Activated T-helper 17 cell treated with anti-CD3 and anti-CD28 coated beads, Interleukin-2, amount 50 U/mL, for 72 hours (primary cell): ENCODE data around the gene TMCC2. TPM values are rescaled to one million over a fixed set of nuclear protein-coding genes. Genes with fewer than 3 reads are reported as not detected.
"Not testable (repeated sequence)": the region's sequence is repeated elsewhere in the genome, so short reads cannot be mapped to it uniquely, and the experiment has no call there.

Source experiments
- ATAC-seq: fragments of 150-1000 bp; cut with Tn5 transposase; replicated peaks from 2 replicates; pipeline ENCODE4 v1.10.0; 2021; ENCODE audit warnings: mild to moderate bottlenecking, moderate library complexity
- H3K27ac Mint-ChIP-seq: one replicate; pipeline ENCODE4 v1.8.0; 2022; ENCODE audit warnings: mixed read lengths
- H3K27me3 Mint-ChIP-seq: one replicate; pipeline ENCODE4 v1.8.0; 2022; ENCODE audit warnings: mixed read lengths
- H3K36me3 Mint-ChIP-seq: one replicate; pipeline ENCODE4 v1.8.0; 2022; ENCODE audit warnings: low read depth, mild to moderate bottlenecking, mixed read lengths
- H3K4me1 Mint-ChIP-seq: one replicate; pipeline ENCODE4 v1.8.0; 2022; ENCODE audit warnings: mixed read lengths
- H3K4me3 Mint-ChIP-seq: one replicate; pipeline ENCODE4 v1.8.0; 2022; ENCODE audit warnings: mild to moderate bottlenecking, mixed read lengths
- H3K9me3 Mint-ChIP-seq: one replicate; pipeline ENCODE4 v1.8.0; 2022; ENCODE audit warnings: mixed read lengths
- total RNA-seq, 2 donors: library from RNA; stranded (reverse); gene quantifications; one replicate each; pipeline ENCODE4 v1.2.3, GENCODE V29; 2022

The TMCC2 gene
- total RNA-seq, 2 donors from 2014 or later, result 2.6 to 3.5 TPM

GRCh38 chr1:205228093-205228521, 361 bp downstream of the TMCC2 start:
- Mint-ChIP-seq H3K9me3 (no peaks in the 10 kb centered on the region), H3K27ac (peak overlapping the region; percentile 15), H3K36me3 (no peaks in the 10 kb centered on the region), H3K4me1 (peaks cover 27% of the 10 kb centered on the region), H3K4me3 (peak overlapping the region; percentile 85), H3K27me3 (peaks cover 9% of the 10 kb centered on the region)
- peak; percentile 7 for ATAC-seq

DNA sequence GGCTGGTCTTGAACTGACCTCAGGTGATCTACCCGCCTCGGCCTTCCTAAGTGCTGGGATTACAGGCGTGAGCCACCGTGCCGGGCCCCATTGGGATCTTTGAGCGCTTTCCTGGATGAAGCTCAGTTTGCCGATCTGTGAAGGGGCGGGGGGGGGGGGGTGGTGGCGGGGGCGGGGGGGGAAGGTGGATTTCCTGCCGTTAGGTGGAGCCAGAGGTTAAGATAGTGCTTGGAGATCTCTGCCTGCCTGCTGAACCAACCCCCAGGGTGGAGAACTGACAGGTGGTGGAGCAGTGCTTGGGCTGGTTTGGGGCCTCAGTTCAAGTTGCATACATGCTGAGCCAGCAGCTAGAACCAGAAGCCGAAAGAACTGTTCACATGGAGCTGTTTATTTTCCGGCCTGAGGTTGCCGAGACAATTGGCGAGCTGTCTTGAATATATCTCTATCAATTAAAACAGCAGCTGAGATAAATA, 1.7 kb downstream of the TMCC2 start:
- H3K4me1 Mint-ChIP-seq, result peaks cover 28% of the 10 kb centered on the region
- peak overlapping the region; percentile 85 for H3K4me3 Mint-ChIP-seq
- peaks cover 12% of the 10 kb centered on the region for H3K27me3 Mint-ChIP-seq
- ATAC-seq, result peak; percentile 69
- no peaks in the 10 kb centered on the region for H3K36me3 Mint-ChIP-seq
- H3K27ac Mint-ChIP-seq, result no peak overlapping the region
- H3K9me3 Mint-ChIP-seq, result no peaks in the 10 kb centered on the region

GRCh38 chr1:205229916-205230700, 2.4 kb downstream of the TMCC2 start:
- no peaks in the 10 kb centered on the region for H3K9me3 Mint-ChIP-seq
- no peaks in the 10 kb centered on the region for H3K36me3 Mint-ChIP-seq
- H3K4me3 Mint-ChIP-seq, result peak overlapping the region; percentile 85
- H3K4me1 Mint-ChIP-seq, result peaks cover 28% of the 10 kb centered on the region
- no peak overlapping the region for H3K27ac Mint-ChIP-seq
- no peak for ATAC-seq
- H3K27me3 Mint-ChIP-seq, result peaks cover 14% of the 10 kb centered on the region

- Mint-ChIP-seq H3K36me3 (no peaks in the 10 kb centered on the region), H3K4me1 (peaks cover 28% of the 10 kb centered on the region), H3K9me3 (no peaks in the 10 kb centered on the region), H3K27me3 (peaks cover 14% of the 10 kb centered on the region), H3K4me3 (peak overlapping the region; percentile 85), H3K27ac (no peak overlapping the region)
- ATAC-seq, result no peak
Observed at GRCh38 chr1:205230982-205231381, 3.2 kb downstream of the TMCC2 start.

GRCh38 chr1:205232127-205232820, 4.5 kb downstream of the TMCC2 start:
- Mint-ChIP-seq H3K27ac (no peak overlapping the region), H3K4me3 (peak overlapping the region; percentile 32)

GRCh38 chr1:205232945-205233397, 5.2 kb downstream of the TMCC2 start:
- peak overlapping the region; percentile 32 for H3K4me3 Mint-ChIP-seq
- H3K27ac Mint-ChIP-seq, result peak overlapping the region; percentile 52

More at GRCh38 chr1:205232127-205232820, 4.5 kb downstream of the TMCC2 start:
- Mint-ChIP-seq H3K4me1 (peaks cover 29% of the 10 kb centered on the region), H3K36me3 (no peaks in the 10 kb centered on the region), H3K9me3 (no peaks in the 10 kb centered on the region), H3K27me3 (peaks cover 12% of the 10 kb centered on the region)
- ATAC-seq, result no peak

GRCh38 chr1:205233986-205234385, 6.2 kb downstream of the TMCC2 start:
- H3K27me3 Mint-ChIP-seq, result peaks cover 16% of the 10 kb centered on the region
- H3K36me3 Mint-ChIP-seq, H3K9me3 Mint-ChIP-seq, H3K27ac Mint-ChIP-seq, ATAC-seq, H3K4me3 Mint-ChIP-seq: not testable (repeated sequence)
- peaks cover 34% of the 10 kb centered on the region for H3K4me1 Mint-ChIP-seq

More at GRCh38 chr1:205232945-205233397, 5.2 kb downstream of the TMCC2 start:
- ATAC-seq, result peak; percentile 58
- Mint-ChIP-seq H3K4me1 (peaks cover 34% of the 10 kb centered on the region), H3K27me3 (peaks cover 13% of the 10 kb centered on the region), H3K36me3 (no peaks in the 10 kb centered on the region), H3K9me3 (no peaks in the 10 kb centered on the region)

GRCh38 chr1:205235951-205236350, 8.2 kb downstream of the TMCC2 start:
- Mint-ChIP-seq H3K4me3 (no peak overlapping the region), H3K27me3 (peaks cover 16% of the 10 kb centered on the region), H3K9me3 (no peaks in the 10 kb centered on the region), H3K36me3 (no peaks in the 10 kb centered on the region), H3K4me1 (peaks cover 29% of the 10 kb centered on the region), H3K27ac (peak overlapping the region; percentile 85)
- no peak for ATAC-seq

DNA sequence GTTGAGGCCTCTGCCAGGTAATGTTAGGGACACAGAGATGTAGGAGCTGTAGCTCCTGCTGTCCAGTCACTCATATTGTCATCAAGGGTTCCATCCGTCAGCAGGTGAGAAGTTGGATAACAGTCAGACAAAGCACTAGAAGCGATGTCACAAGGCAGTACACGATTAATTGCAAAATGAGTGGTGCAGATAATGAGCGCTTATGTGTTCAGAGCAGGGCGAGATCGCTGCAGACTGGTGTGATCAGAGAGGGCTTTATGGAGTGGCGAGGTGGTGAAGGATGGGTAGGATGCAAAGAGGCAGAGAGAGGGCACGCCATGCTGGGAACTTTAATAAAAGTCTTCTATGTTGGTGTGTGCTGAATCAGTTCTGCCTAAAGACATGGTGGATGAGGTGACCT, 8.8 kb downstream of the TMCC2 start:
- Mint-ChIP-seq H3K4me1 (peaks cover 29% of the 10 kb centered on the region), H3K27me3 (peaks cover 16% of the 10 kb centered on the region), H3K27ac (peak overlapping the region; percentile 85), H3K36me3 (no peaks in the 10 kb centered on the region), H3K9me3 (no peaks in the 10 kb centered on the region), H3K4me3 (peak overlapping the region; percentile 1)
- no peak for ATAC-seq

GRCh38 chr1:205236951-205237475, 9.3 kb downstream of the TMCC2 start:
- Mint-ChIP-seq H3K4me1 (peaks cover 27% of the 10 kb centered on the region), H3K9me3 (no peaks in the 10 kb centered on the region), H3K36me3 (no peaks in the 10 kb centered on the region), H3K4me3 (peak overlapping the region; percentile 53), H3K27me3 (peaks cover 16% of the 10 kb centered on the region), H3K27ac (peak overlapping the region; percentile 85)
- ATAC-seq, result no peak

DNA sequence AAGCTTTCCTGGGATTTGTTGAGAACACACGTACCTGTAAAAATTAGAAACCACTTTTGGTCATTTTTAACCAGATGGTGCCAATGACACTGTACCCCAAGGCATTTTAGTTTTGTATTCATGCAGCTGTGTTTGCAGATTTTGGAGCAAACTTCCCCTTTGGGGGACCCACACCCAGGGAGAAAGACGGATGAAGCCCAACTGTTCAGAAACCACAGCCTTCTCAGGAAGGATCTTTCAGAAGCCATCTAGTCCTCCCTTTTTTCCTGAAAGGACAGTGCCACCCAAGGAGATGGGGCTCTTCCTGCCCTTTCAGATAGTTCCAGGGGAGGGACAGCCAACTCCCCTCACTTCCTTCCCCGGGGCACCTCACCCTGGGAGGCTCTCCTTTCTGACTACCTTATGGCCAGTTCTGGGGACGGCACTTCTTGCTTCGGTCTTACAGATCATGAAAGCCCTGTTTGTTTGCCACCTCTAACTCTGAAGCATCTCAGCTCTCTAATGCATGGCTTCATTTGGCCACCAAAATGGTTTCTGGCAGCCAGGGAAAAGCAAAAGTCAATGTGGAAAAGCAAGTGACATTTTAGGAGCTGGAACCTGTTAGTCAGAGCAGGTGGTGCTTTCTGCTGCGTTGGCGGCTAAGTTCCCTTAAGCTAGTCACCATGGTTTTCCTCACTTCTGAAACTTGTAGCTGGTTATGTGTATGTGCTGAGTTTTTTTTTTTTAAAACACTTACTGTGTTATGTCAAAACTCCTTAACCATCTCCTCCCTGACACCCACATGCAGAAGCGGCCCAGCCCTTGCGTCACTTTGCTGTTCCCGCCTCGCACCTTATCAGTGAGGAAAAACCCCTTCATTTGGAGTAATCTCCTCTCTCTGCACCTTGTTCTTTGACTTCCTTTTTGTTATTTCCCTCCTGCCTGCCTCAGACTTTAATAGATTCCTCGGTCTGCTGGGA, 10.1 kb downstream of the TMCC2 start:
- Mint-ChIP-seq H3K27ac (peak overlapping the region; percentile 85), H3K36me3 (no peaks in the 10 kb centered on the region), H3K27me3 (peaks cover 23% of the 10 kb centered on the region), H3K9me3 (no peaks in the 10 kb centered on the region), H3K4me3 (peak overlapping the region; percentile 53), H3K4me1 (peaks cover 23% of the 10 kb centered on the region)
- ATAC-seq, result peak; percentile 90

DNA sequence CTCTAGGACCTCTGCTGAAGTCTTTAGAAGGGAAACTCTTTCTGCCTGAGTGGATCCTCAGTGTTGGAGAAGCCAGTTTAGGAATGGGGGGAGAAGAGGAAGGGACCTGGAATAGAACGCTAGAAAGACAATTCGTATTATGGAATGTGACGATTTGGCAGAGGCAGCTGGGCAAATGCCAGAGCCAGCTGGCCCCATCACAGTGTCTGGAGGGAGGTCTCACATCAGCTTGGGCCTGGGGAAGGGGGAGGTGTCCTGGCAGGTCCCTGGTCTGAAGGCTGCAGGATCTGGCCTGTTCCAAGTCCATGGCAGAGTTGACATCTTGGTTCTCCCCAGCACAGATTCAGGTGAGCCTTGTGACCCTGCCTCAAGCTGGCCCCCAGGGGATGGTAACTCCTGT, 11.3 kb downstream of the TMCC2 start:
- Mint-ChIP-seq H3K36me3 (no peaks in the 10 kb centered on the region), H3K4me3 (peak overlapping the region; percentile 53), H3K9me3 (no peaks in the 10 kb centered on the region), H3K4me1 (peaks cover 19% of the 10 kb centered on the region), H3K27me3 (peaks cover 23% of the 10 kb centered on the region), H3K27ac (peak overlapping the region; percentile 85)
- ATAC-seq, result no peak

GRCh38 chr1:205240118-205240517, 12.4 kb downstream of the TMCC2 start:
- Mint-ChIP-seq H3K4me3 (no peak overlapping the region), H3K4me1 (peaks cover 19% of the 10 kb centered on the region), H3K27ac (no peak overlapping the region), H3K9me3 (no peaks in the 10 kb centered on the region), H3K36me3 (no peaks in the 10 kb centered on the region), H3K27me3 (peaks cover 19% of the 10 kb centered on the region)
- peak; percentile 28 for ATAC-seq

- ATAC-seq, result no peak
- Mint-ChIP-seq H3K27ac (no peak overlapping the region), H3K36me3 (no peaks in the 10 kb centered on the region), H3K4me3 (no peak overlapping the region), H3K9me3 (no peaks in the 10 kb centered on the region), H3K27me3 (peaks cover 19% of the 10 kb centered on the region), H3K4me1 (peaks cover 19% of the 10 kb centered on the region)
Observed at GRCh38 chr1:205240569-205240968, 12.8 kb downstream of the TMCC2 start.
